Measurements from ENCODE around the gene BCAS4.
A peak's percentile ranks its signal among the peaks of the same experiment; 100 is the strongest.

BCAS4 gene

GRCh38 chr20:50794846-50795634 lies at the start of gene BCAS4 (continued):
- TF ChIP-seq PRDM10 (tag by site-specific recombination; IDR thresholded peaks at IDR 0.05), result peak; percentile 70; the same call in 1 of the 2 replicates
- TF ChIP-seq ZSCAN30 (tag by site-specific recombination; IDR thresholded peaks at IDR 0.05), result 0 out of 2 replicates have a peak, but pooled peaks have one; percentile 21
- no peak for TF ChIP-seq ZNF292 (tag by site-specific recombination; IDR thresholded peaks at IDR 0.05; ENCODE audit: borderline replicate concordance, low read depth)
- peak; percentile 54; the same call in 1 of the 2 replicates for TF ChIP-seq ZBTB10 (tag by site-specific recombination; IDR thresholded peaks at IDR 0.05)
- TF ChIP-seq, protein P1, sequence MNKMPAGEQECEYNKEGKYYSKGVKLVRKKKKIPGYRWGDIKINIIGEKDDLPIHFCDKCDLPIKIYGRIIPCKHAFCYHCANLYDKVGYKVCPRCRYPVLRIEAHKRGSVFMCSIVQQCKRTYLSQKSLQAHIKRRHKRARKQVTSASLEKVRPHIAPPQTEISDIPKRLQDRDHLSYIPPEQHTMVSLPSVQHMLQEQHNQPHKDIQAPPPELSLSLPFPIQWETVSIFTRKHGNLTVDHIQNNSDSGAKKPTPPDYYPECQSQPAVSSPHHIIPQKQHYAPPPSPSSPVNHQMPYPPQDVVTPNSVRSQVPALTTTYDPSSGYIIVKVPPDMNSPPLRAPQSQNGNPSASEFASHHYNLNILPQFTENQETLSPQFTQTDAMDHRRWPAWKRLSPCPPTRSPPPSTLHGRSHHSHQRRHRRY (tag by site-specific recombination; IDR thresholded peaks at IDR 0.05), result no peak
- TF ChIP-seq ZNF335 (tag by site-specific recombination; conservative IDR thresholded peaks at IDR 0.05), result peak; percentile 92
- peak; percentile 46 for TF ChIP-seq GLIS2 (tag by site-specific recombination; IDR thresholded peaks at IDR 0.05)
- TF ChIP-seq ZNF239 (tag by site-specific recombination; IDR thresholded peaks at IDR 0.05), result no peak
- no peak; the same call in 1 of the 2 replicates for TF ChIP-seq ZFP37 (tag by site-specific recombination; IDR thresholded peaks at IDR 0.05)
- no peak for TF ChIP-seq HOXC10 (CRISPR knock-in tag; IDR thresholded peaks at IDR 0.05)
- TF ChIP-seq, protein P2, sequence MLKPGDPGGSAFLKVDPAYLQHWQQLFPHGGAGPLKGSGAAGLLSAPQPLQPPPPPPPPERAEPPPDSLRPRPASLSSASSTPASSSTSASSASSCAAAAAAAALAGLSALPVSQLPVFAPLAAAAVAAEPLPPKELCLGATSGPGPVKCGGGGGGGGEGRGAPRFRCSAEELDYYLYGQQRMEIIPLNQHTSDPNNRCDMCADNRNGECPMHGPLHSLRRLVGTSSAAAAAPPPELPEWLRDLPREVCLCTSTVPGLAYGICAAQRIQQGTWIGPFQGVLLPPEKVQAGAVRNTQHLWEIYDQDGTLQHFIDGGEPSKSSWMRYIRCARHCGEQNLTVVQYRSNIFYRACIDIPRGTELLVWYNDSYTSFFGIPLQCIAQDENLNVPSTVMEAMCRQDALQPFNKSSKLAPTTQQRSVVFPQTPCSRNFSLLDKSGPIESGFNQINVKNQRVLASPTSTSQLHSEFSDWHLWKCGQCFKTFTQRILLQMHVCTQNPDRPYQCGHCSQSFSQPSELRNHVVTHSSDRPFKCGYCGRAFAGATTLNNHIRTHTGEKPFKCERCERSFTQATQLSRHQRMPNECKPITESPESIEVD (tag by site-specific recombination; IDR thresholded peaks at IDR 0.05), result no peak
- no peak for TF ChIP-seq ZEB2 (tag by site-specific recombination; IDR thresholded peaks at IDR 0.05)
- TF ChIP-seq KLF9 (tag by site-specific recombination; IDR thresholded peaks at IDR 0.05; ENCODE audit: low read depth), result peak; percentile 63; the same call in 1 of the 2 replicates
- no peak for TF ChIP-seq ZNF433 (tag by site-specific recombination; IDR thresholded peaks at IDR 0.05; ENCODE audit: low read depth)
- TF ChIP-seq REPIN1 (tag by site-specific recombination; IDR thresholded peaks at IDR 0.05; ENCODE audit: low read depth), result peak; percentile 54; the same call in 1 of the 2 replicates
- no peak for TF ChIP-seq SCRT1 (tag by site-specific recombination; IDR thresholded peaks at IDR 0.05; ENCODE audit: borderline replicate concordance)
- TF ChIP-seq ZNF571 (tag by site-specific recombination; IDR thresholded peaks at IDR 0.05), result no peak
- no peak for TF ChIP-seq ZNF501 (tag by site-specific recombination; IDR thresholded peaks at IDR 0.05)
- no peak for TF ChIP-seq ZNF629 (tag by site-specific recombination; IDR thresholded peaks at IDR 0.05)
- TF ChIP-seq, protein P3, sequence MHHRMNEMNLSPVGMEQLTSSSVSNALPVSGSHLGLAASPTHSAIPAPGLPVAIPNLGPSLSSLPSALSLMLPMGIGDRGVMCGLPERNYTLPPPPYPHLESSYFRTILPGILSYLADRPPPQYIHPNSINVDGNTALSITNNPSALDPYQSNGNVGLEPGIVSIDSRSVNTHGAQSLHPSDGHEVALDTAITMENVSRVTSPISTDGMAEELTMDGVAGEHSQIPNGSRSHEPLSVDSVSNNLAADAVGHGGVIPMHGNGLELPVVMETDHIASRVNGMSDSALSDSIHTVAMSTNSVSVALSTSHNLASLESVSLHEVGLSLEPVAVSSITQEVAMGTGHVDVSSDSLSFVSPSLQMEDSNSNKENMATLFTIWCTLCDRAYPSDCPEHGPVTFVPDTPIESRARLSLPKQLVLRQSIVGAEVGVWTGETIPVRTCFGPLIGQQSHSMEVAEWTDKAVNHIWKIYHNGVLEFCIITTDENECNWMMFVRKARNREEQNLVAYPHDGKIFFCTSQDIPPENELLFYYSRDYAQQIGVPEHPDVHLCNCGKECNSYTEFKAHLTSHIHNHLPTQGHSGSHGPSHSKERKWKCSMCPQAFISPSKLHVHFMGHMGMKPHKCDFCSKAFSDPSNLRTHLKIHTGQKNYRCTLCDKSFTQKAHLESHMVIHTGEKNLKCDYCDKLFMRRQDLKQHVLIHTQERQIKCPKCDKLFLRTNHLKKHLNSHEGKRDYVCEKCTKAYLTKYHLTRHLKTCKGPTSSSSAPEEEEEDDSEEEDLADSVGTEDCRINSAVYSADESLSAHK (tag by site-specific recombination; IDR thresholded peaks at IDR 0.05), result no peak
- no peak for TF ChIP-seq OVOL3 (tag by site-specific recombination; IDR thresholded peaks at IDR 0.05)
- TF ChIP-seq, protein P4, sequence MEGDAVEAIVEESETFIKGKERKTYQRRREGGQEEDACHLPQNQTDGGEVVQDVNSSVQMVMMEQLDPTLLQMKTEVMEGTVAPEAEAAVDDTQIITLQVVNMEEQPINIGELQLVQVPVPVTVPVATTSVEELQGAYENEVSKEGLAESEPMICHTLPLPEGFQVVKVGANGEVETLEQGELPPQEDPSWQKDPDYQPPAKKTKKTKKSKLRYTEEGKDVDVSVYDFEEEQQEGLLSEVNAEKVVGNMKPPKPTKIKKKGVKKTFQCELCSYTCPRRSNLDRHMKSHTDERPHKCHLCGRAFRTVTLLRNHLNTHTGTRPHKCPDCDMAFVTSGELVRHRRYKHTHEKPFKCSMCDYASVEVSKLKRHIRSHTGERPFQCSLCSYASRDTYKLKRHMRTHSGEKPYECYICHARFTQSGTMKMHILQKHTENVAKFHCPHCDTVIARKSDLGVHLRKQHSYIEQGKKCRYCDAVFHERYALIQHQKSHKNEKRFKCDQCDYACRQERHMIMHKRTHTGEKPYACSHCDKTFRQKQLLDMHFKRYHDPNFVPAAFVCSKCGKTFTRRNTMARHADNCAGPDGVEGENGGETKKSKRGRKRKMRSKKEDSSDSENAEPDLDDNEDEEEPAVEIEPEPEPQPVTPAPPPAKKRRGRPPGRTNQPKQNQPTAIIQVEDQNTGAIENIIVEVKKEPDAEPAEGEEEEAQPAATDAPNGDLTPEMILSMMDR (tag by site-specific recombination; IDR thresholded peaks at IDR 0.05), result no peak
- TF ChIP-seq, protein P5, sequence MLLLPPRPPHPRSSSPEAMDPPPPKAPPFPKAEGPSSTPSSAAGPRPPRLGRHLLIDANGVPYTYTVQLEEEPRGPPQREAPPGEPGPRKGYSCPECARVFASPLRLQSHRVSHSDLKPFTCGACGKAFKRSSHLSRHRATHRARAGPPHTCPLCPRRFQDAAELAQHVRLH (tag by site-specific recombination; IDR thresholded peaks at IDR 0.05), result no peak
- TF ChIP-seq ZBTB7A (tag by site-specific recombination; IDR thresholded peaks at IDR 0.05; ENCODE audit: low read depth), result 0 out of 2 replicates have a peak, but pooled peaks have one; percentile 51
- no peak for TF ChIP-seq ZNF248 (tag by site-specific recombination; IDR thresholded peaks at IDR 0.05)
